Hematopoietic multipotent progenitor cell treated with erythropoietin and hydrocortisone succinate and interleukin-3 and kit ligand, for 15 days (in vitro differentiated cells): Measurements from ENCODE around the gene HCN2.
"Not testable (repeated sequence)": the region's sequence is repeated elsewhere in the genome, so short reads cannot be mapped to it uniquely, and the experiment has no call there.

Source experiments
- DNase-seq: peaks from one replicate; pipeline ENCODE4 v3.0.0-alpha.2; 2015; ENCODE audit warnings: low spot score

The HCN2 gene

DNA sequence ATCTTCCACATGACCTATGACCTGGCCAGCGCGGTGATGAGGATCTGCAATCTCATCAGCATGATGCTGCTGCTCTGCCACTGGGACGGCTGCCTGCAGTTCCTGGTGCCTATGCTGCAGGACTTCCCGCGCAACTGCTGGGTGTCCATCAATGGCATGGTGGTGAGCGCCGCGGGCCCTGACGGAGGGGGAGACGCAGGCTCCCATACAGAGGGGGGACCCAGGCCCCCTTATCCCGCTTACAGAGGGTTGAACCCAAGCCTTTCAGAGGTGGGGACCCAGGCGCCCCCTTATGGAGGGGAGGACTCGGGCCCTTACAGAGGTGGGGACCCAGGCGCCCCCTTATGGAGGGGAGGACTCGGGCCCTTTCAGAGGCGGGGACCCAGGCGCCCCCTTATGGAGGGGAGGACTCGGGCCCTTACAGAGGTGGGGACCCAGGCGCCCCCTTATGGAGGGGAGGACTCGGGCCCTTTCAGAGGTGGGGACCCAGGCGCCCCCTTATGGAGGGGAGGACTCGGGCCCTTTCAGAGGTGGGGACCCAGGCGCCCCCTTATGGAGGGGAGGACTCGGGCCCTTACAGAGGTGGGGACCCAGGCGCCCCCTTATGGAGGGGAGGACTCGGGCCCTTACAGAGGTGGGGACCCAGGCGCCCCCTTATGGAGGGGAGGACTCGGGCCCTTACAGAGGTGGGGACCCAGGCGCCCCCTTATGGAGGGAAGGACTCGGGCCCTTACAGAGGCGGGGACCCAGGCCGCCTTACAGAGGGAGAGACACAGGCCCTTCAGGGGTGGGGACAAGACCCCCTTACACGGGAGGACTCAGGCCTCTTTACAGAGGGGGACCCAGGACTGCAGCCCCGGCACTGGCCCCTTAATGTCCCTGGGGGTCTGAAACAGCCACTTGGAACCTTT lies 15.6 kb downstream of the HCN2 start:
- DNase-seq: not testable (repeated sequence)

DNA sequence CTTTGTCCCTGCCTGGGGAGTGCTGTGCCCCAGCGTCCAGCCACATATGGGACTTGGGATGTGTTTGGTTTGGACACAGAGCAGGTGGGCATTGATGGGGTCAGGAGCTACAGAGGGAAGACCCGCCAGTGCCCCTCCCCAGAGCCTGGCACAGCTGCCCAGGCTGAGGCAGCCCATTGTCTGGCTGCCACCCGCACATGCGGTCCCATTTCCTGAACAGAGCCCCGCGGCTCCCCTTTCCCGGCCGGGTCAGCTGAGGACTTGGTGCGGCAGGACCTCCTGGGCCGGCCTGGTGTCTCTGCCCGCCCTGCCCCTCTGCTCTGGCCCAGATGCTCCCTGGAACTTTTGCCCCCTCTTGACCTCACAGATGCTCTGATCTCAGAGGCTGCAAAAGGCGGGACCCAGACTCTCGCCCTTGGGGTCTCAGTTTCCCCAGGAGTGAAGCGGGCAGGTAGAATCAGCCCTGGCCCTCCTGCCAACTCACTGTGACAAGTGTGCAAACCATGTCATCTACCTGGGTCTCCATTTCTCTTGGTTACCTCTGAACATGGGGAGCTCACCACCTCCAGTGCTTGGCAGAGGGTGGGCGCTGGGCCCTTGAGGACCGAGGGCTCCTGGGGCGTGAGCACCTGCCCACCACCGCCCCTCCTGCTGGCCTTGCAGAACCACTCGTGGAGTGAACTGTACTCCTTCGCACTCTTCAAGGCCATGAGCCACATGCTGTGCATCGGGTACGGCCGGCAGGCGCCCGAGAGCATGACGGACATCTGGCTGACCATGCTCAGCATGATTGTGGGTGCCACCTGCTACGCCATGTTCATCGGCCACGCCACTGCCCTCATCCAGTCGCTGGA lies 17.8 kb downstream of the HCN2 start:
- DNase-seq: no peak

DNA sequence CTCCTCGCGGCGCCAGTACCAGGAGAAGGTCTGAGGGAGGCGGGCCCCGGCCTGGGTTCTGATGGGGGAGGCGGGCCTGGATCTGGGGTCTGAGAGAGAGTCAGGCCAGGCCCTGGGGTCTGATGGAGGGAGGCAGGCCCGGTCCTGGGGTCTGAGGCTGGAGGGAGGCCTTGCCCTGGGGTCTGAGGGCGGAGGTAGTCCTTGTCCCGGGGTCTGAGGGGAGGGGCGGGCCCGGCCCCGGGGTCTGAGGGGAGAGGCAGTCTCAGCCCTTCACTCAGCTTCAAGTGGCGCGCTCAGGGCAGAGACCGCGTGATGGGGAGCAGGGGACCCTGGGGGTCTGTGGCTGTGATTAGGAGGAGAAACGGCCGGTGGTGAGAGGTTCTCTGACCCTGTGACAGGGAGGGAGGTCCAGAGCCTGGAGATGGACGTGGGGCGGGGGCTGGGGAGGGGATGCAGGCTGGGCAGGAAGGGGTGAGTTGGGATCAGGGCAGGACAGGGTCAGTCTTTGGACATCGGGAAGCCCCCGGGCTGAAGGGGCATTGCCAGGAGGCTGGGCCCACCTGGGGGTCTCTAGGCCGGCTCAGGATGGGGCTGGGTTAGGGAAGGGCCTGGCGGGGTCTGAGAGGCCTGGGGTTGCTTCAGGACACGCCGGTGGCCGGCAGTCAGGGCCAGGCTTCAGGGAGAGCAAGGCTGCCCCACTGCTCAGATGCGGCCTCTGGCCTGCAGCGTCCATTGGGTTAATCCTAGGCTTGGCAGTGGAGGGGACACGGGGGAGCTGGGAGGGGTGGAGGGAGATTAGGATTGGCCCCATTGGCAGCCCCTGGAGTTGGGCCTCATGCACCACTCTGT lies 18.7 kb downstream of the HCN2 start:
- DNase-seq: no peak

DNA sequence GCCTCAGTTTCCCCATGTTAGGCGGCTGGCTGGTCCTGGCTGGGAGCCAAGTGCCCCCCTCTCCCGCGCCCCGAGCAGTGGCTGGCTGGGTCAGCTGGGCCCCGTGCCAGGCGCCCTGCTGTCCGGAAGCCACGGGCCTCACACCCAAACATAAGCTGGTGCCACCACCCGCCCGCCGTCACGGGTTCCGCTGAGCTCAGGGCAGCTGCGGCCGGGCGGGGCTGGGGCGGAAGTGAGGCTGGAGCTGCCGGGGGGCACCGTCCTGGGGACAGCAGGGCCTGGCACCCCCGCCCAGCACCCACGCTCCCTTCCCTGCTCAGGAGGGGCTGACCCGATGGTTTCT lies 19.3 kb downstream of the HCN2 start:
- DNase-seq: no peak

GRCh38 chr19:610071-610800 lies 20.6 kb downstream of the HCN2 start:
- no peak for DNase-seq

DNA sequence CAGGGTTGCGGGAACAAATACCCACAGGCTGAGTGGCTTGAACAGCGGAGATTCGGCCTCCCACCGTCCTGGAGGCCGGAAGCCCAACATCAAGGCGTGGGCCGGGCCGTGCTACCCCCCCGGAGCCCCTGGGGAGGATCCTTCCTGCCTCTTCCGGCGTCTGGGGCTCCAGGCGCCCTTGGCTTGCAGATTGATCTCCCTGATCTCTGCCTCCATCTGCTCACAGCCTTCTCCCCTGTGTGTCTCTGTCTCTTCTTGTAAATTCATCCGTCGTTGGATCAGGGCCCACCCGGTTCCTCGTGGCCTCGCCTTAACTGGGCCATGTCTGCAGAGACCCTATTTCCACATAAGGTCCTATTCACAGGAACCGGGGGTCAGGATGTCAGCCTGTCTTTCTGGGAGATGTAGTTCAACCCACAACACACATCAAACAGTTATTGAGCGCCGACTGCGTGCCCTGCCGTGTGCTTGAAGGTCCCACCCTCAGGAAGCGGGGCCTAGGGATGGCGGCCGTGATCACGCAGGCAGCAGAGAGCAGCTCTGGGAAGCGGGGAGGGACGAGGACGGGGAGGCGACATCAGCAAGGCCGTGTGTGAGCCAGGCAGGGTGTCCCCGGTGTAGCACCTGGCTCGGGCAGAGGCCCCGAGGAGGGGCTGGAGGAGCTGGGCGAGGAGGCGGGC lies 21.3 kb downstream of the HCN2 start:
- DNase-seq: no peak

GRCh38 chr19:611481-611868 lies 21.8 kb downstream of the HCN2 start:
- DNase-seq: no peak

DNA sequence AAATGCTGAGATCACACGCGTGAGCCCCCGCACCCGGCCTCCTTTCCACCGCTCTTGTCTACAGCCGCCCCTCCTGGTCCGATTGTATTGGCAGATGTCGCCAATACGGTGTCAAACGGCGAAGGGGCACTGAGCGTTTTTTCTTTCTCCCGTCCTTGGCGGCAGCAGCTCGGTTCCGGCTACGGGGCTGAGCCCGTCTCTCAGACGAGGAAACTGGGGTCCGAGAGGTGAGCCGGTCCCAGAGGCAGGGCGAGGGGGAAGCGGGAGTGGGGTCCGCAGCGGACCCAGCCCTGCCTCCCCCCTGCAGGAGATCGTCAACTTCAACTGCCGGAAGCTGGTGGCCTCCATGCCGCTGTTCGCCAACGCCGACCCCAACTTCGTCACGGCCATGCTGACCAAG lies 23.3 kb downstream of the HCN2 start:
- no peak for DNase-seq

- DNase-seq: no peak
These were observed 24.3 kb downstream of the HCN2 start for GRCh38 chr19:613732-614567.

GRCh38 chr19:615619-616018 lies 25.9 kb downstream of the HCN2 start:
- DNase-seq: no peak

DNA sequence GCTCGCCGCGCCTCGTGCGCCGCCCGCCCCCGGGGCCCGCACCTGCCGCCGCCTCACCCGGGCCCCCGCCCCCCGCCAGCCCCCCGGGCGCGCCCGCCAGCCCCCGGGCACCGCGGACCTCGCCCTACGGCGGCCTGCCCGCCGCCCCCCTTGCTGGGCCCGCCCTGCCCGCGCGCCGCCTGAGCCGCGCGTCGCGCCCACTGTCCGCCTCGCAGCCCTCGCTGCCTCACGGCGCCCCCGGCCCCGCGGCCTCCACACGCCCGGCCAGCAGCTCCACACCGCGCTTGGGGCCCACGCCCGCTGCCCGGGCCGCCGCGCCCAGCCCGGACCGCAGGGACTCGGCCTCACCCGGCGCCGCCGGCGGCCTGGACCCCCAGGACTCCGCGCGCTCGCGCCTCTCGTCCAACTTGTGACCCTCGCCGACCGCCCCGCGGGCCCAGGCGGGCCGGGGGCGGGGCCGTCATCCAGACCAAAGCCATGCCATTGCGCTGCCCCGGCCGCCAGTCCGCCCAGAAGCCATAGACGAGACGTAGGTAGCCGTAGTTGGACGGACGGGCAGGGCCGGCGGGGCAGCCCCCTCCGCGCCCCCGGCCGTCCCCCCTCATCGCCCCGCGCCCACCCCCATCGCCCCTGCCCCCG lies 26.5 kb downstream of the HCN2 start:
- DNase-seq: no peak

GRCh38 chr19:616747-617526 lies 27.3 kb downstream of the HCN2 start:
- DNase-seq: no peak

DNA sequence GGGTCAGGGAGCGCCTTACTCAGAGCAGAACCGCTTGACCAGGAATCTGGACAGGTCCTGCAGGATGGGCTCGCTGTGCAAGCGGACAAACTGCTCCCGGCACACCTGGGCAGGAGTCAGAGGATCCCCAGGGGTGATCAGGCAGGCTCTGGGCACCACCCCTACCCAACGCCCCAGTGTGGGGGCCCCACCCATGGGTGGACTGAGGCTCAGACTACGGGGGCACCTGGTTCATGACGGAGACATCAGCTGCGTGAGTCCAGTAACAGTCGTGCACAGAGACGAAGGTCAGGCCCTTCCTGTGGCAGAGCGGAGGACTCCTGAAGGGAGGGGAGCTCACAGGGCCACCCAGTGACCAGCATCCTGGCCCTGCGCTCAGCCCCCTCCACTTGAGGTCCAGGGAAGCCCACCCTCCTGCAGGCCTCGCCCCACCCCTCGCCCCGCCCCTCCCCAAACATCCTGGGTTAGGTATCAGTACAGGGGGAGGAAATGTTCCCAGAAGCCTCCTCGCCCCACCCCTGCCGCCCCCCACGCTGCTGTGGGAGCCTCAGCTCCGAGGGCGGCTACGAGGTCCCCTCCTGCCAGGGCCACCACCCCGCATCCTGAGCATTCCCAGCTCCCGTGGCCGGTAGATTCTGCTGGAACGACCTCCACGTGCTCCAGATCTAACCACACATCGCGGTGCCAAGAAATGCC lies 28.0 kb downstream of the HCN2 start:
- no peak for DNase-seq

DNA sequence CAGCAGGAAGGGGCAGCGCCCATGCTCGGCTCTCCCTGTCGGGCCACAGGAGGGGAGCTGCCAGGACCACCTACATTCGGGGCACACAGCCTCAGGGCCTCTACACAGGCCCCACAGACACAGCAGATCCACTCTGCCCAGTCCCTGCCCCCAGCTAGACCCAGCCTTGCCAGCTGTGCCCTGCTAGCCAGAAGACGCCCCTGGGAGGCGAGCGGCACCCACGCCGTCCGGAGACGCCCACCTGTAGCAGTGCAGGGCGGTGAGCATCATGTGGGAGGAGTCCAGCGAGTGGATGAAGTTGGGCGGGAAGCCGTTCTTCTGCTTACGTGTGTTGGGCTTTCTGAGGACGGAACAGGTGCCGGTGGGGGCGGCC lies 28.6 kb downstream of the HCN2 start:
- DNase-seq: no peak

DNA sequence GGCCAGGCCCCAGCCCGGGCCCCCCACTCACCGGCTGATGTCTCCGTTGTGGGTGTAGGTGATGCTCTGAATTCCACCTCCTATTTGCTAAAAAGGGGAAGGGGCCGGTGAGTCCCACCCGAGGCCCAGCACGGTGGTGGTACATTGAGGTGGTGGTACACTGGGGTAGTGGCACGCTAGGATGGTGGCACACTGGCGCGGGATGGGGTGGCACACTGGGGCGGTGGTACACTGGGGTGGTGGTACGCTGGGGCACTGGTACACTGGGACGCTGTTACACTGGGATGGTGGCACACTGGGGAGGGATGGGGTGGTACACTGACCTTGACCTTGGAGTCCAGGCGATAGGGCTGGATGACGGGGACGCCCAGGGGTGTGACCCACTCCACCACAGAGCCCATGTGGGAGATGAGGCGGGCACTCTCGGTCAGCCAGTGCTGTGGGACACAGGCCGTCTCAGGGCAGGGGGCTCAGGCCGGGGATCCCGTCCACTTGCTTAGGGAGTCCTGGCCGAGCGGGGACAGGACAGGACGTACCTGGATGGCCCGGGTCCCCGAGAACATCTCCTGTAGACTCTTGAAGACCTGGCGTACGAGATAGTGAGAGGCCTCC lies 29.1 kb downstream of the HCN2 start:
- no peak for DNase-seq

DNA sequence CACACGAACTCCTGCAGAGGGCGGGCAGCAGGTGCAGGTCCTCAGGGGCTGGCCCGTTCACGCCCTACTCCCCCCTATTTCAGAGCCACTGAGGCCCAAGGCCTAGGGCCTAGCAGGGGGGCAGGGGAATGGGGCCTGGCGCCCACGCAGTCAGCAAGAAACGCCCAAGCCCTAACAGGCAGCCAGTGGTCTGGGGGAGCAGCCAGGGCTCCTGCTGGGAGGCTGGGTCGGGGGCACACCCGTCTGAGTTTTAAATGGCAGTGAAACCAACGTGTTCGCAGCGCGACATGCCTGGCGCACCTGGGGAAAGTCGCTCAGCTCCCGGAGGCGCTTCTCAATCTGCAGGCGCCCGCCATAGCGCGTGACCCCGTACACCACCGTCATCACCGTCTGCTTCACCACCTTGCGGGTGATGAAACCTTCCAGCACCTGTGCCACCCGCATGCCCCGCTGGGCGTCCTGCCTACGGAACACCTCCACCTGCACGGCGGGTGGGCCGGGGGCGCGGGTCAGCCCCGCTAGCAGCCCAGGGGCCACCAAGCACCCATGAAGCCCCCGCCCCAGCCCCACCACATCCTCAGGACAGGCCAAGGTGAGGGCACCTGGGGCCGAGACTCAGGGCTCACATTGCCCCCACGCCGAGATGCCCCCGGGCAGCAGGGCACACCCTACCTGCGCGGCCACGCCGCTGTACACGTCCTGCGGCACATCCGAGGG lies 29.8 kb downstream of the HCN2 start:
- no peak for DNase-seq
